Breast epithelium (tissue), 4 donors: ENCODE measurements around the gene MOXD1. TPM values are rescaled to one million over a fixed set of nuclear protein-coding genes. Genes with fewer than 3 reads are reported as not detected.

Source experiments
- DNase-seq, 2 donors: peaks; one replicate each; pipeline ENCODE4 v3.0.0-alpha.2; 2019; ENCODE audit warnings: low spot score in 2 of 2
- H3K27ac ChIP-seq, 2 donors: fragments of 200-600 bp; sonication (generic) in 1 of 2; one replicate each; pipeline ENCODE4 v1.5.1; 2016 to 2019; ENCODE audit warnings: mild to moderate bottlenecking in 1 of 2
- H3K27me3 ChIP-seq, 2 donors: fragments of 200-600 bp; sonication (generic) in 1 of 2; one replicate each; pipeline versions ENCODE4 v1.5.1 to v1.6.0; 2017 to 2019; ENCODE audit warnings: control low read depth in 1 of 2, mild to moderate bottlenecking in 1 of 2
- H3K36me3 ChIP-seq: fragments of 200-600 bp; one replicate; pipeline ENCODE4 v1.5.1; 2019
- H3K4me1 ChIP-seq, 2 donors: fragments of 200-600 bp; sonication (generic); one replicate each; pipeline ENCODE4 v1.5.1; 2016 to 2019; ENCODE audit warnings: control low read depth in 1 of 2
- H3K4me3 ChIP-seq, 3 donors: fragments of 200-600 bp; sonication (generic); 1 replicate in 2 of 3; 2 replicates in 1 of 3; pipeline ENCODE4 v1.5.1; 2016 to 2019; ENCODE audit warnings: mild to moderate bottlenecking in 3 of 3, moderate library complexity in 2 of 3
- H3K9me3 ChIP-seq, 2 donors: fragments of 200-600 bp; sonication (generic) in 1 of 2; one replicate each; pipeline ENCODE4 v1.5.1; 2016 to 2019; ENCODE audit warnings: control low read depth in 1 of 2
- CTCF ChIP-seq, 3 donors: fragments of 450-650 bp; IDR thresholded peaks; one replicate each; pipeline ENCODE4 v1.5.1; 2016 to 2017; ENCODE audit warnings: antibody characterized with exemption in 3 of 3, mild to moderate bottlenecking in 3 of 3, moderate library complexity in 3 of 3
- POLR2A ChIP-seq: fragments of 450-650 bp; IDR thresholded peaks from one replicate; pipeline ENCODE4 v1.6.1; 2016; ENCODE audit warnings: antibody characterized with exemption, mild to moderate bottlenecking, moderate library complexity
- POLR2AphosphoS5 ChIP-seq, 3 donors: sonication (generic); formaldehyde crosslinking; IDR thresholded peaks; one replicate each; pipeline ENCODE4 v1.6.1; 2017; ENCODE audit warnings: antibody characterized with exemption in 3 of 3
- intact Hi-C: fragments of 100-400 bp; cut with DNase I; formaldehyde crosslinking; loops from one replicate; pipeline ENCODE4 v1.15.1; 2023; ENCODE audit warnings: low total_unique reads
- total RNA-seq, 3 donors: library from RNA; depleted of rRNA; stranded (reverse); fragments of >200 nt; gene quantifications; one replicate each; pipeline ENCODE4 v1.1.0, GENCODE V29; 2016

Gene MOXD1
- total RNA-seq, 3 donors from 2014 or later = 1.8 to 2.9 (median 1.9) TPM

GRCh38 chr6:132268209-132268608 lies 133.1 kb downstream of the MOXD1 start:
- H3K27me3 ChIP-seq = no peaks in the 10 kb centered on the region
- H3K36me3 ChIP-seq = no peaks in the 10 kb centered on the region
- H3K4me3 ChIP-seq = no peak overlapping the region
- no peaks in the 10 kb centered on the region for H3K9me3 ChIP-seq
- DNase-seq = no peak
- intact Hi-C loops = no loop called here
- no peak overlapping the region for H3K27ac ChIP-seq
- no peaks in the 10 kb centered on the region for H3K4me1 ChIP-seq
- TF ChIP-seq POLR2A (no peak), CTCF (IDR thresholded peaks at IDR 0.05) (no peak), POLR2AphosphoS5 (IDR thresholded peaks at IDR 0.05) (no peak)

- Histone ChIP-seq H3K27me3 (no peaks in the 10 kb centered on the region), H3K36me3 (no peaks in the 10 kb centered on the region), H3K4me1 (no peaks in the 10 kb centered on the region), H3K27ac (no peak overlapping the region), H3K4me3 (no peak overlapping the region), H3K9me3 (no peaks in the 10 kb centered on the region)
- TF ChIP-seq CTCF (IDR thresholded peaks at IDR 0.05) (no peak), POLR2A (no peak), POLR2AphosphoS5 (IDR thresholded peaks at IDR 0.05) (no peak)
- DNase-seq = no peak
- intact Hi-C loops = no loop called here
Observed at GRCh38 chr6:132265451-132266097, 135.7 kb downstream of the MOXD1 start.

- no peaks in the 10 kb centered on the region for H3K9me3 ChIP-seq
- H3K27me3 ChIP-seq = no peaks in the 10 kb centered on the region
- no peaks in the 10 kb centered on the region for H3K4me1 ChIP-seq
- H3K27ac ChIP-seq = no peak overlapping the region
- H3K4me3 ChIP-seq = no peak overlapping the region
- H3K36me3 ChIP-seq = no peaks in the 10 kb centered on the region
- intact Hi-C loops = no loop called here
- TF ChIP-seq POLR2A (no peak), CTCF (IDR thresholded peaks at IDR 0.05) (no peak), POLR2AphosphoS5 (IDR thresholded peaks at IDR 0.05) (no peak)
- no peak for DNase-seq
Observed at GRCh38 chr6:132264021-132264500, 137.2 kb downstream of the MOXD1 start.

GRCh38 chr6:132261354-132261753 lies 139.9 kb downstream of the MOXD1 start:
- Histone ChIP-seq H3K27ac (no peak overlapping the region), H3K36me3 (no peaks in the 10 kb centered on the region), H3K27me3 (no peaks in the 10 kb centered on the region), H3K9me3 (no peaks in the 10 kb centered on the region), H3K4me1 (no peaks in the 10 kb centered on the region), H3K4me3 (no peak overlapping the region)
- no peak for TF ChIP-seq POLR2A
- no peak for TF ChIP-seq CTCF (IDR thresholded peaks at IDR 0.05)
- no peak for TF ChIP-seq POLR2AphosphoS5 (IDR thresholded peaks at IDR 0.05)
- intact Hi-C loops = no loop called here
- no peak for DNase-seq

- no peaks in the 10 kb centered on the region for H3K36me3 ChIP-seq
- no peak overlapping the region for H3K4me3 ChIP-seq
- no peaks in the 10 kb centered on the region for H3K9me3 ChIP-seq
- intact Hi-C loops = loop anchor here (5.0 kb wide), 1 partner anchor 1068 kb away; no protein-coding TSS in a partner anchor
- H3K27ac ChIP-seq = no peak overlapping the region
- TF ChIP-seq POLR2A = no peak
- no peak for TF ChIP-seq CTCF (IDR thresholded peaks at IDR 0.05)
- TF ChIP-seq POLR2AphosphoS5 (IDR thresholded peaks at IDR 0.05) = no peak
- no peak for DNase-seq
- no peaks in the 10 kb centered on the region for H3K27me3 ChIP-seq
- H3K4me1 ChIP-seq = no peaks in the 10 kb centered on the region
Observed at GRCh38 chr6:132259070-132259469, 142.2 kb downstream of the MOXD1 start.
